Measurements from ENCODE around the gene NAB1.

The NAB1 gene, protein sequence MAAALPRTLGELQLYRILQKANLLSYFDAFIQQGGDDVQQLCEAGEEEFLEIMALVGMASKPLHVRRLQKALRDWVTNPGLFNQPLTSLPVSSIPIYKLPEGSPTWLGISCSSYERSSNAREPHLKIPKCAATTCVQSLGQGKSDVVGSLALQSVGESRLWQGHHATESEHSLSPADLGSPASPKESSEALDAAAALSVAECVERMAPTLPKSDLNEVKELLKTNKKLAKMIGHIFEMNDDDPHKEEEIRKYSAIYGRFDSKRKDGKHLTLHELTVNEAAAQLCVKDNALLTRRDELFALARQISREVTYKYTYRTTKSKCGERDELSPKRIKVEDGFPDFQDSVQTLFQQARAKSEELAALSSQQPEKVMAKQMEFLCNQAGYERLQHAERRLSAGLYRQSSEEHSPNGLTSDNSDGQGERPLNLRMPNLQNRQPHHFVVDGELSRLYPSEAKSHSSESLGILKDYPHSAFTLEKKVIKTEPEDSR

GRCh38 chr2:190649035-190649797, at the start of gene NAB1:
TSS of gene NAB1 (plus strand) at chr2:190649083. CDS start at chr2:190659177, 10,094 bp downstream.
- peak; percentile 43 for DNase-seq (ENCODE audit: low read depth, low spot score)
- H3K4me3 ChIP-seq (ENCODE audit: low read depth, low read length) = peak within 1 kb of the TSS; percentile 79
- TF ChIP-seq CTCF (IDR thresholded peaks at IDR 0.05; ENCODE audit: low read depth, low read length) = no peak
- in situ Hi-C loops (cut with HindIII; ENCODE audit: low sequenced_read_pairs) = no loop called here

DNA sequence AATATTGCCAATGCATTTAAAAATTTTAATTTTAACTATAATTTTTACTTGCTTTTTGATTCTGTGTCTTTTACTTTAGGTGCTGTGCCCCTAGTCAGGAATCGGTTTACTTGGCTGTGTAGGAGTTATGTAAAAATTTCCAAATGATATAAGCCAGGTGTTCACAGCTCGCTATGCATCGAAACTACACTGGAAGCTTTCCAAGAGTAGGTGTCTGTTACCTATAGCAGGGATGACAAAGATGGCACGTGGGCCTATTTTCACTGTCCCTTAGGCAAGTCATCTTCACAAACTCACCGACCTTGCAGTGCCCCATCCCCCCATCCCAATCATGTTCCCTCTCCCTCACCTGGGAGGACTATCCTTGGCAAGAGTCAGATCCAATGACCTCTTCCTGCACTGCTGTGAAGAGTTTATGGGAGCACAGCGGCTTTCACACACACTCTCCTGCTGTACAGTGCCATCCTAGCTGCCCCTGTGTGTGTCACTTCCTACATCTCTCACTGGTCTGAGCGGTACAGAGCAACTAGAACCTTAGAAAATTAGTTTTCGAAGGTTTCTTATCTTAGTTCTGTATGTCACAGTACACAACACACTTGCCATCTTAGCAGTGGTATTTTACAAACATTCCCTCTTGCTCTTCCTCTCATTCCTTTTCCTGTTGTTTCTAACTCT, 49.2 kb upstream of the NAB1 start:
- no peak for DNase-seq (ENCODE audit: low read depth, low spot score)
- in situ Hi-C loops (cut with HindIII; ENCODE audit: low sequenced_read_pairs) = no loop called here
- TF ChIP-seq CTCF (IDR thresholded peaks at IDR 0.05; ENCODE audit: low read depth, low read length) = no peak

DNA sequence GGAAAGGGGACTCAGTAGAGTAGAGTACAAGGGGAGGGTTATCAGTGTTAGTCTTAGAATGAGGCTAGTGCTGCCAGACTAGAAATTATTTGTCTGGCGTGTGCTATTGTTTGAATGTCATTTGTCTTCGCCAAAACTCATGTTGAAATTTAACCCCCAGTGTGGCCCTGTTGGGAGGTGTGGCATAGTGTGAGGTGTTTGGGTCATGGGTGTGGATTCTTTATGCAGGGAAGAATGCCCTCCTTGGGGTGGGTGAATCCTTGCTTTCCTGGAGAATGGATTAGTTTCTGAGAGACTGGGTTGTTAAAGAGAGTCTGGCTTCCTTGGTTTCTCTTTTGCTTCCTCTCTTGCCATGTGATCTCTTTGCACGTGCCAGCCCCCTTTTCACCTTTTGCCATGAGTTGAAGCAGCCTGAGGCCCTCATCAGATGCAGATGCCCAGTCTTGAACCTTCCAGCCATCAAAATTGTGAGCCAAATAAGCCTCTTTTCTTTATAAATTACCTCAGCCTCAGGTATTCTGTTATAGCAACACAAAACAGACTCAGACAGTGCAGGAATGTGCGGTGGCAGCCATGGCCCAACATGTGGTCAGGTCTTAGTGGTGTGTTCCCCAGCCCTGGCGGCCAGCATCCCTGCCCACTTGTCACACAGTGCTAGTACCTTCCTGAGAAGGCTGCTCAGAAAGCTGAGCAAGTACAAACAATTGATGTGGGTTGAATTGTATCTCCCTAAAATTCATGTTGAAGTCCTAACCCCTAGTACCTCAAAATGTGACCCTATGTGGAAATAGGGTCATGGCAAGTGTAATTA, 48.4 kb upstream of the NAB1 start:
- in situ Hi-C loops (cut with HindIII; ENCODE audit: low sequenced_read_pairs) = no loop called here
- no peak for DNase-seq (ENCODE audit: low read depth, low spot score)
- no peak overlapping the region for H3K4me3 ChIP-seq (ENCODE audit: low read depth, low read length)
- no peak for TF ChIP-seq CTCF (IDR thresholded peaks at IDR 0.05; ENCODE audit: low read depth, low read length)

More for the DNA sequence above, 49.2 kb upstream of the NAB1 start:
- H3K4me3 ChIP-seq (ENCODE audit: low read depth, low read length) = no peak overlapping the region

DNA sequence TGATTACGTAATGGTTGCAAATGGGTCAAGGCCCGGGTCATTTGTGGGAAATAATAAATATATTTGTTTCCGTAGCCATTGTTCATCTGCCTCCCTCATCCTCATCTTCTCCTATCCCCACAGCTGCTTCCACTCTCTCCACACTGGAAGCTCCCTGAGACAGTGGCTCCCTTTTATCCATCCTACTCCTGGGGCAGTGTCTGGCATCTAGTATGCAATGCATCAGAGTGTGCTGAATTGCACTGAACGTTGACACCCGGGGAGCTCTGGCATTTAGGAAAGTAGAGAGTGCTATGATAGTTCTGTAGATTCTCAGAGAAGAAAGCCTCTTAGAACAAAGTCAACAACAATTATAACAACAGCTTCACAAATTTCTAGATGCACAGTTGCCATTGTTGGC, 45.5 kb upstream of the NAB1 start:
- no peak for TF ChIP-seq CTCF (IDR thresholded peaks at IDR 0.05; ENCODE audit: low read depth, low read length)
- no peak for DNase-seq (ENCODE audit: low read depth, low spot score)
- H3K4me3 ChIP-seq (ENCODE audit: low read depth, low read length) = no peak overlapping the region
- in situ Hi-C loops (cut with HindIII; ENCODE audit: low sequenced_read_pairs) = no loop called here

DNA sequence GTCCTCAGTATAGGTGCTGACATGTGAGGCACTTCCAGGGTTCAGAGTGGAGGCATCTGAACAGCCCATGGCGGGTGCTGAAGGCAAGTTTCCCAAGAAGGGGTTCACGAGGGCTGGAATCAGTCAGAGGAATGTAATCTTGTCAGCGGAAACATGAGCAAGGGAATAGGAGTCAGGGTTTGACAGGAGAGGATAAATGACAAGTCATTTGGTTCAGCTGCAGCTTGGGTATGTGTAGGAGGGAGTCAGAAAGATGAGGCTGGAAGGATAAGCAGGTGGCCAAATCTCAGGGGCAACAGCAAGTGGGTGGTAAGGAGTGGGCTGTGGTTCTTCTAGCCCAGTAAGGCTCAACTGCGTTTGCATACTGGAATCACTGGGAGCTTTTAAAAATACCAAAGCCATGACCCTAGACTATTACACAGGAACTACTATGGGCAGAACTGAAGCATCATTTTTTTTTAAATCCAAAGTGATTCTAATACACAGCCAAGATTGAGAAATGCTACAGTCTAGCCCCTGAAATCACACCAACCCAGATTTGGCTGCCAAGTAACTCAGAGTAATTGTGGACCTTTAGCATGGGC, 41.8 kb upstream of the NAB1 start:
- in situ Hi-C loops (cut with HindIII; ENCODE audit: low sequenced_read_pairs) = no loop called here
- no peak for TF ChIP-seq CTCF (IDR thresholded peaks at IDR 0.05; ENCODE audit: low read depth, low read length)
- peak; percentile 58 for DNase-seq (ENCODE audit: low read depth, low spot score)
- H3K4me3 ChIP-seq (ENCODE audit: low read depth, low read length) = no peak overlapping the region

Data from astrocyte of the spinal cord (primary cell).